GM12878 (cell line): ENCODE results near the gene TAAR8. TPM values are rescaled to one million over a fixed set of nuclear protein-coding genes. Genes with fewer than 3 reads are reported as not detected.

Source experiments
- ATAC-seq: fragments of 200-7000 bp; cut with Tn5 transposase; 3 replicates; pipeline ENCODE4 v1.9.1; 2020; ENCODE audit warnings: mild to moderate bottlenecking, moderate library complexity
- BruUV-seq: library from RNA; stranded (reverse); fragments of 400-500 nt; replicated peaks from 2 replicates; lab custom pipeline; 2021; lab: Mats Ljungman, UMichigan
- CTCF ChIA-PET: fragments of 300-600 bp; sonication (Branson Sonifier 250); formaldehyde crosslinking; extraction: SDS; loops from one replicate; lab custom pipeline; 2021; ENCODE audit warnings: inconsistent platforms; lab: Yijun Ruan, JAX
- POLR2A ChIA-PET: fragments of 350-600 bp; formaldehyde crosslinking; extraction: SDS; loops from one replicate; lab custom pipeline; 2021; ENCODE audit warnings: inconsistent platforms; lab: Charles Lee
- RAD21 ChIA-PET: fragments of 300-600 bp; sonication (Branson Sonifier 250); formaldehyde crosslinking; loops from one replicate; lab custom pipeline; 2023; ENCODE audit warnings: antibody characterized with exemption; ENCODE audit not compliant: unreplicated experiment; lab: Charles Lee
- SMC1A ChIA-PET: fragments of 300-600 bp; sonication (Branson Sonifier 250); formaldehyde crosslinking; loops from one replicate; lab custom pipeline; 2023; ENCODE audit not compliant: unreplicated experiment, uncharacterized antibody; lab: Charles Lee
- DNase-seq: peaks from one replicate; pipeline ENCODE4 v3.0.0-alpha.2; 2011; ENCODE audit warnings: low read depth, low spot score
- FAIRE-seq: peaks from 3 replicates; lab custom pipeline; 2011; peaks lifted over from hg19 to GRCh38; lab: Jason Lieb, UNC
- H2AFZ ChIP-seq: 2 replicates; pipeline ENCODE4 v1.6.0; 2011; ENCODE audit warnings: low read depth, low read length, control low read depth; ENCODE audit not compliant: control insufficient read depth
- H3K27ac ChIP-seq: 2 replicates; pipeline ENCODE4 v1.5.1; 2011; ENCODE audit warnings: control low read depth; ENCODE audit not compliant: control insufficient read depth, insufficient read depth
- H3K27me3 ChIP-seq, 2 experiments: replicated peaks in 1 of 2; 2 replicates each; pipeline versions ENCODE4 v1.6.0 to v1.6.1; 2011; ENCODE audit warnings: low read length in 1 of 2; ENCODE audit not compliant: control insufficient read depth in 2 of 2, insufficient read depth in 2 of 2
- H3K36me3 ChIP-seq, 2 experiments: 2 replicates each; pipeline ENCODE4 v1.5.1; 2011; ENCODE audit warnings: low read length in 1 of 2; ENCODE audit not compliant: control insufficient read depth in 2 of 2, insufficient read depth in 2 of 2
- H3K4me1 ChIP-seq: 2 replicates; pipeline ENCODE4 v1.6.1; 2011; ENCODE audit warnings: mild to moderate bottlenecking, low read length, moderate library complexity, mixed read lengths; ENCODE audit not compliant: control insufficient read depth, insufficient read depth
- H3K4me2 ChIP-seq: 2 replicates; pipeline ENCODE4 v1.6.0; 2011; ENCODE audit warnings: control low read depth; ENCODE audit not compliant: control insufficient read depth, insufficient read depth
- H3K4me3 ChIP-seq: fragments of 200-600 bp; sonication (generic); 2 replicates; pipeline ENCODE4 v1.5.1; 2016
- H3K79me2 ChIP-seq: 2 replicates; pipeline ENCODE4 v1.6.0; 2011; ENCODE audit warnings: low read length; ENCODE audit not compliant: control insufficient read depth, insufficient read depth
- H3K9ac ChIP-seq: 2 replicates; pipeline ENCODE4 v1.8.0; 2011; ENCODE audit warnings: low read length, control low read depth, mixed read lengths; ENCODE audit not compliant: control insufficient read depth, insufficient read depth
- H3K9me3 ChIP-seq: replicated peaks from 3 replicates; pipeline ENCODE4 v1.5.1; 2011; ENCODE audit warnings: mild to moderate bottlenecking, low read length; ENCODE audit not compliant: control insufficient read depth, insufficient read depth
- H4K20me1 ChIP-seq: 2 replicates; pipeline ENCODE4 v1.6.0; 2011; ENCODE audit not compliant: control insufficient read depth, insufficient read depth
- E2F8 ChIP-seq: fragments of 450-650 bp; IDR thresholded peaks from 2 replicates; pipeline ENCODE4 v1.6.1; 2018; ENCODE audit warnings: mild to moderate bottlenecking, low read depth, moderate library complexity; ENCODE audit not compliant: partially characterized antibody
- ETV6 ChIP-seq, 2 experiments: fragments of 450-650 bp in 1 of 2; IDR thresholded peaks in 1 of 2; conservative IDR thresholded peaks in 1 of 2; 2 replicates each; pipeline ENCODE4 v1.6.1; 2014; ENCODE audit warnings: antibody characterized with exemption in 1 of 2, borderline replicate concordance in 1 of 2, low read depth in 1 of 2, mild to moderate bottlenecking in 1 of 2, moderate library complexity in 1 of 2
- LARP7 ChIP-seq: fragments of 450-650 bp; IDR thresholded peaks from 2 replicates; pipeline ENCODE4 v1.6.1; 2017; ENCODE audit warnings: mild to moderate bottlenecking
- MYC ChIP-seq: IDR thresholded peaks from 2 replicates; pipeline ENCODE4 v1.6.1; 2011; ENCODE audit warnings: mild to moderate bottlenecking, low read length, moderate library complexity, inconsistent platforms; ENCODE audit not compliant: insufficient read depth, insufficient replicate concordance, insufficient read length, severe bottlenecking
- NBN ChIP-seq: fragments of 450-650 bp; IDR thresholded peaks from 2 replicates; pipeline ENCODE4 v1.6.1; 2016
- NFXL1 ChIP-seq: fragments of 450-650 bp; IDR thresholded peaks from 2 replicates; pipeline ENCODE4 v1.6.1; 2017; ENCODE audit warnings: antibody characterized with exemption, mild to moderate bottlenecking, borderline replicate concordance
- PAX5 ChIP-seq: IDR thresholded peaks from 2 replicates; pipeline ENCODE4 v1.6.1; 2011; ENCODE audit warnings: low read depth, low read length, borderline replicate concordance
- PML ChIP-seq: IDR thresholded peaks from 2 replicates; pipeline ENCODE4 v1.6.1; 2012; ENCODE audit warnings: low read length, inconsistent platforms
- RBBP5 ChIP-seq: fragments of 200-600 bp; sonication (generic); conservative IDR thresholded peaks from 2 replicates; pipeline ENCODE4 v1.6.1; 2016
- STAT1 ChIP-seq: fragments of 450-650 bp; conservative IDR thresholded peaks from 2 replicates; pipeline ENCODE4 v1.6.1; 2014; ENCODE audit warnings: antibody characterized with exemption, mild to moderate bottlenecking
- TCF3 ChIP-seq: IDR thresholded peaks from 2 replicates; pipeline ENCODE4 v1.6.1; 2012; ENCODE audit warnings: low read depth, mild to moderate bottlenecking, low read length, borderline replicate concordance; ENCODE audit not compliant: insufficient read depth
- WGBS: methylation state at CpG from one replicate; pipeline ENCODE4 v1.1.6; 2016; ENCODE audit warnings: low lambda C conversion rate; ENCODE audit not compliant: insufficient replicate concordance, insufficient coverage; ENCODE audit errors: missing lambda C conversion rate; 5-methylcytosine and 5-hydroxymethylcytosine counted together
- in situ Hi-C: fragments of 300-500 bp; cut with MboI; formaldehyde crosslinking; loops from 9 replicates; pipeline ENCODE4 v1.14.3; 2018; ENCODE audit warnings: mixed read lengths
- intact Hi-C: fragments of 100-400 bp; cut with micrococcal nuclease; formaldehyde crosslinking; loops from one replicate; pipeline ENCODE4 v1.14.2; 2022; ENCODE audit not compliant: unreplicated experiment
- polyA plus RNA-seq, 11 experiments: library from polyadenylated mRNA; depleted of rRNA in 4 of 11; unstranded in 6 of 11; stranded (reverse) in 5 of 11; fragments of >200 nt; fragmentation: Nextera tagmentation in 4 of 11; fragmentation: Illumina TruSeq in 1 of 11; extraction: Ambion mirVana in 4 of 11; extraction: Trizol in 1 of 11; gene quantifications; 1 replicate in 1 of 11; 2 replicates in 10 of 11; pipeline versions ENCODE4 v1.2.1 to v1.2.3, GENCODE V29; 2011 to 2016; ENCODE audit warnings: inconsistent platforms in 2 of 11, missing spikeins in 2 of 11, low read depth in 1 of 11
- total RNA-seq, 4 experiments: library from RNA; depleted of rRNA in 3 of 4; stranded (reverse); fragments of >200 nt in 3 of 4; fragmentation: Illumina TruSeq in 1 of 4; extraction: Trizol in 1 of 4; gene quantifications; 2 replicates each; pipeline versions ENCODE4 v1.2.1 to v1.2.3, GENCODE V29; 2013 to 2021
- TF ChIP-seq, protein P1 (sequence below): IDR thresholded peaks from 2 replicates; pipeline ENCODE4 v1.6.1; 2012; ENCODE audit warnings: improper control_type of control experiment, low read depth, low read length; ENCODE audit not compliant: insufficient replicate concordance
- TF ChIP-seq, protein P2 (sequence below): fragments of 450-650 bp; IDR thresholded peaks from 2 replicates; pipeline ENCODE4 v1.6.1; 2017; ENCODE audit warnings: borderline replicate concordance

The TAAR8 gene
- total and polyA plus RNA-seq, 10 of the 15 experiments (the other 5 are each of a cell fraction or from before 2014, with no cell fraction given), result not detected

GRCh38 chr6:132537145-132537544 is 15.3 kb upstream of the TAAR8 start:
- Histone ChIP-seq H3K4me1 (no peaks in the 10 kb centered on the region), H3K9me3 (no peaks in the 10 kb centered on the region), H3K9ac (no peak overlapping the region), H3K4me2 (no peak overlapping the region), H3K27ac (no peak overlapping the region), H3K79me2 (no peaks in the 10 kb centered on the region), H3K36me3 (no peaks in the 10 kb centered on the region), H3K27me3 (peaks cover 1 to 3% of the 10 kb centered on the region in 2 experiments; a peak in 3 of 4 replicates), H4K20me1 (no peaks in the 10 kb centered on the region), H3K4me3 (no peak overlapping the region), H2AFZ (no peak overlapping the region)
- intact Hi-C loops (loop anchor here (10.0 kb wide), 1 partner anchor 258 kb away; the partner anchor contains the start of gene SLC18B1), in situ Hi-C loops (no loop called here)
- ChIA-PET SMC1A (no interaction called here), RAD21 (no interaction called here), CTCF (interaction anchor here (0.6 to 1.6 kb wide), 5 partner anchors 8 to 426 kb away, joined by 3 to 7 read pairs (median 3); no protein-coding TSS in a partner anchor), POLR2A (no interaction called here)
- no peak for ATAC-seq
- TF ChIP-seq NFXL1 (no peak), STAT1 (no peak), NBN (no peak), LARP7 (no peak), E2F8 (no peak), MYC (no peak), RBBP5 (no peak), ETV6 (conservative IDR thresholded peaks at IDR 0.05 in 1 of 2, IDR thresholded peaks at IDR 0.05 in 1 of 2; ENCODE audit: borderline replicate concordance in 1 of 2, low read depth in 1 of 2) (no peak), PML (no peak), PAX5 (no peak), TCF3 (no peak)
- TF ChIP-seq, protein P1, sequence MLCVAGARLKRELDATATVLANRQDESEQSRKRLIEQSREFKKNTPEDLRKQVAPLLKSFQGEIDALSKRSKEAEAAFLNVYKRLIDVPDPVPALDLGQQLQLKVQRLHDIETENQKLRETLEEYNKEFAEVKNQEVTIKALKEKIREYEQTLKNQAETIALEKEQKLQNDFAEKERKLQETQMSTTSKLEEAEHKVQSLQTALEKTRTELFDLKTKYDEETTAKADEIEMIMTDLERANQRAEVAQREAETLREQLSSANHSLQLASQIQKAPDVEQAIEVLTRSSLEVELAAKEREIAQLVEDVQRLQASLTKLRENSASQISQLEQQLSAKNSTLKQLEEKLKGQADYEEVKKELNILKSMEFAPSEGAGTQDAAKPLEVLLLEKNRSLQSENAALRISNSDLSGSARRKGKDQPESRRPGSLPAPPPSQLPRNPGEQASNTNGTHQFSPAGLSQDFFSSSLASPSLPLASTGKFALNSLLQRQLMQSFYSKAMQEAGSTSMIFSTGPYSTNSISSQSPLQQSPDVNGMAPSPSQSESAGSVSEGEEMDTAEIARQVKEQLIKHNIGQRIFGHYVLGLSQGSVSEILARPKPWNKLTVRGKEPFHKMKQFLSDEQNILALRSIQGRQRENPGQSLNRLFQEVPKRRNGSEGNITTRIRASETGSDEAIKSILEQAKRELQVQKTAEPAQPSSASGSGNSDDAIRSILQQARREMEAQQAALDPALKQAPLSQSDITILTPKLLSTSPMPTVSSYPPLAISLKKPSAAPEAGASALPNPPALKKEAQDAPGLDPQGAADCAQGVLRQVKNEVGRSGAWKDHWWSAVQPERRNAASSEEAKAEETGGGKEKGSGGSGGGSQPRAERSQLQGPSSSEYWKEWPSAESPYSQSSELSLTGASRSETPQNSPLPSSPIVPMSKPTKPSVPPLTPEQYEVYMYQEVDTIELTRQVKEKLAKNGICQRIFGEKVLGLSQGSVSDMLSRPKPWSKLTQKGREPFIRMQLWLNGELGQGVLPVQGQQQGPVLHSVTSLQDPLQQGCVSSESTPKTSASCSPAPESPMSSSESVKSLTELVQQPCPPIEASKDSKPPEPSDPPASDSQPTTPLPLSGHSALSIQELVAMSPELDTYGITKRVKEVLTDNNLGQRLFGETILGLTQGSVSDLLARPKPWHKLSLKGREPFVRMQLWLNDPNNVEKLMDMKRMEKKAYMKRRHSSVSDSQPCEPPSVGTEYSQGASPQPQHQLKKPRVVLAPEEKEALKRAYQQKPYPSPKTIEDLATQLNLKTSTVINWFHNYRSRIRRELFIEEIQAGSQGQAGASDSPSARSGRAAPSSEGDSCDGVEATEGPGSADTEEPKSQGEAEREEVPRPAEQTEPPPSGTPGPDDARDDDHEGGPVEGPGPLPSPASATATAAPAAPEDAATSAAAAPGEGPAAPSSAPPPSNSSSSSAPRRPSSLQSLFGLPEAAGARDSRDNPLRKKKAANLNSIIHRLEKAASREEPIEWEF, result no peak
- TF ChIP-seq, protein P2, sequence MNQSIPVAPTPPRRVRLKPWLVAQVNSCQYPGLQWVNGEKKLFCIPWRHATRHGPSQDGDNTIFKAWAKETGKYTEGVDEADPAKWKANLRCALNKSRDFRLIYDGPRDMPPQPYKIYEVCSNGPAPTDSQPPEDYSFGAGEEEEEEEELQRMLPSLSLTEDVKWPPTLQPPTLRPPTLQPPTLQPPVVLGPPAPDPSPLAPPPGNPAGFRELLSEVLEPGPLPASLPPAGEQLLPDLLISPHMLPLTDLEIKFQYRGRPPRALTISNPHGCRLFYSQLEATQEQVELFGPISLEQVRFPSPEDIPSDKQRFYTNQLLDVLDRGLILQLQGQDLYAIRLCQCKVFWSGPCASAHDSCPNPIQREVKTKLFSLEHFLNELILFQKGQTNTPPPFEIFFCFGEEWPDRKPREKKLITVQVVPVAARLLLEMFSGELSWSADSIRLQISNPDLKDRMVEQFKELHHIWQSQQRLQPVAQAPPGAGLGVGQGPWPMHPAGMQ, result no peak
- WGBS, result 31% methylated on average over 3 of the region's 3 CpGs
- no TSS peak for BruUV-seq
- no peak for DNase-seq
- no peak for FAIRE-seq
